Measurements from ENCODE around the gene RTEL1. TPM values are rescaled to one million over a fixed set of nuclear protein-coding genes. Genes with fewer than 3 reads are reported as not detected.

RTEL1 gene
- total and polyA plus RNA-seq, 4 experiments from 2014 or later, result 1.3 to 36.0 (median 18.2) TPM

DNA sequence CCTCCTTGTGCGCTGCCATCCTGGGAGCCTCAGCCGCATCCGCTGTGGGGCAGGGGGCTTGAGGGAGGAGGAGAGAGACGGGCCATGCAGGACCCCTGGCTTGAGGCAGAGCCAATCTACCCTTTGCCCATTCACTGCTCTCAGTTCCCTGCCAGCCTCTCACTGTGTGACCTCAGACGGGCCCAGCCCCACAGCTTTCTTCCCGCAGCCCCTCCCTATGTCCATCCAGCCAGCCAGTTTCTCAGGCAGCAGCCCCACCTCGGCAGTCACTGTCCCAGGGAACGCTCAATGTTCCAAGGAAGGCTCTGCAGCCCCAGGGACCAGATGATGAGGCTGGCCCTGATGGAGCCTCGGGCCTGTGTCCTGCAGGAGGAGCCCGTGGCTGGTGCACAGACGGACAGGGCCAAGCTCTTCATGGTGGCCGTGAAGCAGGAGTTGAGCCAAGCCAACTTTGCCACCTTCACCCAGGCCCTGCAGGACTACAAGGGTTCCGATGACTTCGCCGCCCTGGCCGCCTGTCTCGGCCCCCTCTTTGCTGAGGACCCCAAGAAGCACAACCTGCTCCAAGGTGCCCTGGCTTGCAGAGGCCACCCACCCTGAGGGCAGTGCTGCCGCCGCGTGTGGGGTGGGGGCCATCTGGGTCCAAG is 34.4 kb downstream of the RTEL1 start:
- H3K27ac ChIP-seq (ENCODE audit: low read depth, low read length), result no peak overlapping the region
- H3K9me3 ChIP-seq (ENCODE audit: control insufficient read depth in 1 of 2, low read length in 2 of 2), result no peaks in the 10 kb centered on the region
- peaks cover 21% of the 10 kb centered on the region for H3K4me1 ChIP-seq (ENCODE audit: insufficient read depth, low read length)
- Mint-ChIP-seq H3K36me3 (peaks cover 0 to 2% of the 10 kb centered on the region in 2 donors), H3K4me3 (no peak overlapping the region), H3K27me3 (no peaks in the 10 kb centered on the region), H3K9me3 (peaks cover 0 to 3% (median 0%) of the 10 kb centered on the region in 8 donors), H3K27ac (peak overlapping the region in 3 of 7 donors; percentile 29 to 64 (median 42)), H3K4me1 (peaks cover 6 to 12% (median 8%) of the 10 kb centered on the region in 4 donors)
- DNase-seq, result no peak
- no peaks in the 10 kb centered on the region for H3K27me3 ChIP-seq (ENCODE audit: insufficient read depth, low read length)
- H3K36me3 ChIP-seq (ENCODE audit: insufficient read depth, low read length), result no peaks in the 10 kb centered on the region
- ChIA-PET POLR2A (ENCODE audit: partially characterized antibody) (interaction anchor here (1.4 to 1.9 kb wide), 2 partner anchors 34 to 44 kb away, joined by 4 to 8 read pairs; partner anchors contain the start of genes LIME1 and RTEL1), CTCF (ENCODE audit: partially characterized antibody) (no interaction called here)
- intact Hi-C loops (cut with micrococcal nuclease), result no loop called here
- no peak overlapping the region for H3K4me3 ChIP-seq (ENCODE audit: low read length in 2 of 2)

DNA sequence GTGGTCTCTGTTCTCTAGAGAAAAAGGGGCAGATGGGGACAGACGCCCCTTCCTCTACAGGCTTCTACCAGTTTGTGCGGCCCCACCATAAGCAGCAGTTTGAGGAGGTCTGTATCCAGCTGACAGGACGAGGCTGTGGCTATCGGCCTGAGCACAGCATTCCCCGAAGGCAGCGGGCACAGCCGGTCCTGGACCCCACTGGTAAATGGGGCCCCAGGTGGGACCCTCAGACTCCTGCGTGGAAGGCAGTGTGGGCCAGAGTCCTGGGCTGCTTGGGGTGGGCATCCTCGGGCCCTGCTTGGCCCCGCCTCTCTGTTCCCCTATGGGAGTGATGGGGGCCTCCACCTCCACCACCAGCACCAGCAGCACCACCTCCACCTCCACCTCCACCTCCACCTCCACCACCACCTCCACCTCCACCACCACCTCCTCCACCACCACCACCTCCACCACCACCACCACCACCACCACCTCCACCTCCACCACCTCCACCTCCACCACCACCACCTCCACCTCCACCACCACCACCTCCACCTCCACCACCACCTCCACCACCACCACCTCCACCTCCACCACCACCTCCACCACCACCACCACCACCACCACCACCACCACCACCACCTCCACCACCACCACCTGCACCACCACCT is 35.1 kb downstream of the RTEL1 start:
- no peak overlapping the region for H3K4me3 ChIP-seq (ENCODE audit: low read length in 2 of 2)
- POLR2A ChIA-PET (ENCODE audit: partially characterized antibody), result interaction anchor here (1.5 kb wide), 1 partner anchor 42 kb away, joined by 3 read pairs; no protein-coding TSS in a partner anchor
- no peaks in the 10 kb centered on the region for H3K9me3 ChIP-seq (ENCODE audit: control insufficient read depth in 1 of 2, low read length in 2 of 2)
- peaks cover 6 to 16% (median 9%) of the 10 kb centered on the region in 4 donors for H3K4me1 Mint-ChIP-seq
- no peak for DNase-seq
- intact Hi-C loops (cut with micrococcal nuclease), result no loop called here
- H3K36me3 ChIP-seq (ENCODE audit: insufficient read depth, low read length), result no peaks in the 10 kb centered on the region
- no peaks in the 10 kb centered on the region for H3K27me3 Mint-ChIP-seq
- no peak overlapping the region for H3K4me3 Mint-ChIP-seq
- peaks cover 0 to 2% of the 10 kb centered on the region in 2 donors for H3K36me3 Mint-ChIP-seq
- peaks cover 0 to 3% (median 0%) of the 10 kb centered on the region in 8 donors for H3K9me3 Mint-ChIP-seq
- H3K27ac ChIP-seq (ENCODE audit: low read depth, low read length), result no peak overlapping the region
- peak overlapping the region in 1 of 7 donors; percentile 78 for H3K27ac Mint-ChIP-seq
- CTCF ChIA-PET (ENCODE audit: partially characterized antibody), result no interaction called here
- peaks cover 22% of the 10 kb centered on the region for H3K4me1 ChIP-seq (ENCODE audit: insufficient read depth, low read length)
- H3K27me3 ChIP-seq (ENCODE audit: insufficient read depth, low read length), result no peaks in the 10 kb centered on the region

DNA sequence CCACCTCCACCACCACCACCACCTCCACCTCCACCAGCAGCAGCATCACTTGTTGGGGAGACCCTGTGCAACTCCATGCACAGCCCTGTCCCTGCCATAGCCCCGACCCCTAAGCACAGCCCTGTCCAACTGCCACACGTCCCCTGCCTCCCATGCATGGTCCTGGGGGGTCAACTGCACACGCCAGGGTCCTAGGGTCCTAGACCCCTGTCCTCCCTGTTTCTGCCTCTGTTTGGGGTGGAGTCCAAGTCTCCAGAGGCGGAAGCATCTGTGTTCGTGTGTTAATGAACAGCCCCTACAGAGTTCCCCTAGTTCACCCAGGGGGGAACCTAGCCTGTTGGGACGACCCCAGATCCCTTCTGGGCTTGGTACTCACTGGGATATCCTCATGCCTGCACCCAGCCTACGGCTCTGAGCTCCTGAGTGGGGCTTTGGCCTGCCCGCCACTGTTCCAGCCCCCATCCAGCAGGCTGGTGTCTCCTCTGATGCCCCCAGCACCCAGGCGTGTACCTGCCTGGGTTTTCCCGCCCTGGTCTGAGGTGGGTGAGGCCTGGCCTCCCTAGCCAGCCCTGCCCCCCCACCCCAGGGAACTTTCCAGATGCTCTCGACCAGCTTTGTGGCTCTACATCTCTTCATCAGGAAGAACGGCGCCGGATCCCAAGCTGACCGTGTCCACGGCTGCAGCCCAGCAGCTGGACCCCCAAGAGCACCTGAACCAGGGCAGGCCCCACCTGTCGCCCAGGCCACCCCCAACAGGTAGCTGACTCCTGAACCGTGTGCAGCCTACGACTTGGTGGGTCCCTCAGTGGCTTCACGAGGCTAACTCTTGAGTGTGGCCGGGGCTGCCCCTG is 35.8 kb downstream of the RTEL1 start:
- Histone ChIP-seq H3K27ac (ENCODE audit: low read depth, low read length) (no peak overlapping the region), H3K4me1 (ENCODE audit: insufficient read depth, low read length) (peaks cover 27% of the 10 kb centered on the region), H3K4me3 (ENCODE audit: low read length in 2 of 2) (no peak overlapping the region), H3K9me3 (ENCODE audit: control insufficient read depth in 1 of 2, low read length in 2 of 2) (no peaks in the 10 kb centered on the region), H3K27me3 (ENCODE audit: insufficient read depth, low read length) (no peaks in the 10 kb centered on the region), H3K36me3 (ENCODE audit: insufficient read depth, low read length) (no peaks in the 10 kb centered on the region)
- Mint-ChIP-seq H3K36me3 (peaks cover 0 to 2% of the 10 kb centered on the region in 2 donors), H3K27ac (peak overlapping the region in 4 of 7 donors; percentile 23 to 78 (median 56)), H3K4me1 (peaks cover 6 to 16% (median 9%) of the 10 kb centered on the region in 4 donors), H3K4me3 (peak overlapping the region in 2 of 8 donors; percentile 13 to 49), H3K9me3 (peaks cover 0 to 3% (median 0%) of the 10 kb centered on the region in 8 donors), H3K27me3 (no peaks in the 10 kb centered on the region)
- no peak for DNase-seq
- ChIA-PET CTCF (ENCODE audit: partially characterized antibody) (no interaction called here), POLR2A (ENCODE audit: partially characterized antibody) (interaction anchor here (1.5 kb wide), 1 partner anchor 42 kb away, joined by 3 read pairs; no protein-coding TSS in a partner anchor)
- intact Hi-C loops (cut with micrococcal nuclease), result no loop called here

DNA sequence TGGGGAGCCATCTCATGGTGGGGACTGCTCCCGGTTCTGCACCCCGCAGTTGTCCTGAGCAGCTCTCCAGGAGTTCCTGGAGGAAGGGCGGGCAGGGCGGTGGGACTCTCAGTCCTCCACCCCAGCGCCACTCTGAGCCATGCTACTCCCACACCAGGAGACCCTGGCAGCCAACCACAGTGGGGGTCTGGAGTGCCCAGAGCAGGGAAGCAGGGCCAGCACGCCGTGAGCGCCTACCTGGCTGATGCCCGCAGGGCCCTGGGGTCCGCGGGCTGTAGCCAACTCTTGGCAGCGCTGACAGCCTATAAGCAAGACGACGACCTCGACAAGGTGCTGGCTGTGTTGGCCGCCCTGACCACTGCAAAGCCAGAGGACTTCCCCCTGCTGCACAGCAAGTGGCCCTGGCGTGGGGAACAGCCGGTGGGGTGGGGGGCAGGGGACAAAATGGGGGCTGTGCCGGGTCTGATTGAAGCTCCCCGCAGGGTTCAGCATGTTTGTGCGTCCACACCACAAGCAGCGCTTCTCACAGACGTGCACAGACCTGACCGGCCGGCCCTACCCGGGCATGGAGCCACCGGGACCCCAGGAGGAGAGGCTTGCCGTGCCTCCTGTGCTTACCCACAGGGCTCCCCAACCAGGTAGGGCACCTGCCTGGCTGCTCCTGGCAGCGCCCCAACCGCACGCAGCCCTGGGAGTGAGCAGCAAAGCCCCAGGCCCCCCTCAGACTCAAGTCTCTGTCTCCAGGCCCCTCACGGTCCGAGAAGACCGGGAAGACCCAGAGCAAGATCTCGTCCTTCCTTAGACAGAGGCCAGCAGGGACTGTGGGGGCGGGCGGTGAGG is 36.7 kb downstream of the RTEL1 start:
- Histone ChIP-seq H3K9me3 (ENCODE audit: control insufficient read depth in 1 of 2, low read length in 2 of 2) (no peaks in the 10 kb centered on the region), H3K27ac (ENCODE audit: low read depth, low read length) (no peak overlapping the region), H3K27me3 (ENCODE audit: insufficient read depth, low read length) (no peaks in the 10 kb centered on the region), H3K36me3 (ENCODE audit: insufficient read depth, low read length) (no peaks in the 10 kb centered on the region), H3K4me1 (ENCODE audit: insufficient read depth, low read length) (peaks cover 33% of the 10 kb centered on the region), H3K4me3 (ENCODE audit: low read length in 2 of 2) (no peak overlapping the region)
- Mint-ChIP-seq H3K27ac (peak overlapping the region in 1 of 7 donors; percentile 35), H3K9me3 (peaks cover 0 to 3% (median 0%) of the 10 kb centered on the region in 8 donors), H3K36me3 (peaks cover 0 to 2% of the 10 kb centered on the region in 2 donors), H3K4me1 (peaks cover 6 to 17% (median 11%) of the 10 kb centered on the region in 4 donors), H3K27me3 (no peaks in the 10 kb centered on the region), H3K4me3 (no peak overlapping the region)
- no peak for DNase-seq
- ChIA-PET POLR2A (ENCODE audit: partially characterized antibody) (interaction anchor here (0.7 to 1.5 kb wide), 3 partner anchors 26 to 60 kb away, joined by 3 to 4 read pairs (median 3); no protein-coding TSS in a partner anchor), CTCF (ENCODE audit: partially characterized antibody) (no interaction called here)
- intact Hi-C loops (cut with micrococcal nuclease), result no loop called here

DNA sequence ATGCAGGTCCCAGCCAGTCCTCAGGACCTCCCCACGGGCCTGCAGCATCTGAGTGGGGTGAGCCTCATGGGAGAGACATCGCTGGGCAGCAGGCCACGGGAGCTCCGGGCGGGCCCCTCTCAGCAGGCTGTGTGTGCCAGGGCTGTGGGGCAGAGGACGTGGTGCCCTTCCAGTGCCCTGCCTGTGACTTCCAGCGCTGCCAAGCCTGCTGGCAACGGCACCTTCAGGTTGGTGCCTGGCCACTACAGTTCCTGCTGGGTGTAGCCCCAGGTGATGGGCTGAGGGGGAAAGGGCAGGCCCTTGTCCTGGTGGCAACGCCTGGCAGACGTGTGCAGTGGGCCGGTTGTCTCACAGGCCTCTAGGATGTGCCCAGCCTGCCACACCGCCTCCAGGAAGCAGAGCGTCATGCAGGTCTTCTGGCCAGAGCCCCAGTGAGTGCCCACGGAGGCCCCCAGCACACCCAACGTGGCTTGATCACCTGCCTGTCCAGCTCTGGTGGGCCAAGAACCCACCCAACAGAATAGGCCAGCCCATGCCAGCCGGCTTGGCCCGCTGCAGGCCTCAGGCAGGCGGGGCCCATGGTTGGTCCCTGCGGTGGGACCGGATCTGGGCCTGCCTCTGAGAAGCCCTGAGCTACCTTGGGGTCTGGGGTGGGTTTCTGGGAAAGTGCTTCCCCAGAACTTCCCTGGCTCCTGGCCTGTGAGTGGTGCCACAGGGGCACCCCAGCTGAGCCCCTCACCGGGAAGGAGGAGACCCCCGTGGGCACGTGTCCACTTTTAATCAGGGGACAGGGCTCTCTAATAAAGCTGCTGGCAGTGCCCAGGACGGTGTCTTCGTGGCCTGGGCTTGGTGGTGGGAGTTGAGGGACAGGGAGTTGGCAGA is 37.6 kb downstream of the RTEL1 start:
- DNase-seq, result no peak
- Histone ChIP-seq H3K9me3 (ENCODE audit: control insufficient read depth in 1 of 2, low read length in 2 of 2) (no peaks in the 10 kb centered on the region), H3K4me3 (ENCODE audit: low read length in 2 of 2) (no peak overlapping the region), H3K27me3 (ENCODE audit: insufficient read depth, low read length) (no peaks in the 10 kb centered on the region), H3K27ac (ENCODE audit: low read depth, low read length) (no peak overlapping the region), H3K4me1 (ENCODE audit: insufficient read depth, low read length) (peaks cover 36% of the 10 kb centered on the region), H3K36me3 (ENCODE audit: insufficient read depth, low read length) (no peaks in the 10 kb centered on the region)
- H3K9me3 Mint-ChIP-seq, result peaks cover 0 to 3% (median 0%) of the 10 kb centered on the region in 8 donors
- intact Hi-C loops (cut with micrococcal nuclease), result no loop called here
- peaks cover 0 to 2% of the 10 kb centered on the region in 2 donors for H3K36me3 Mint-ChIP-seq
- peak overlapping the region in 1 of 8 donors; percentile 36 for H3K4me3 Mint-ChIP-seq
- peak overlapping the region in 1 of 7 donors; percentile 41 for H3K27ac Mint-ChIP-seq
- ChIA-PET POLR2A (ENCODE audit: partially characterized antibody) (interaction anchor here (0.7 to 3.6 kb wide), 5 partner anchors 11 to 61 kb away, joined by 3 to 26 read pairs (median 4); partner anchors contain the start of genes ARFRP1, LIME1 and ZGPAT), CTCF (ENCODE audit: partially characterized antibody) (interaction anchor here (0.7 kb wide), 1 partner anchor 90 kb away, joined by 4 read pairs; no protein-coding TSS in a partner anchor)
- H3K4me1 Mint-ChIP-seq, result peaks cover 6 to 20% (median 12%) of the 10 kb centered on the region in 4 donors
- no peaks in the 10 kb centered on the region for H3K27me3 Mint-ChIP-seq

DNA sequence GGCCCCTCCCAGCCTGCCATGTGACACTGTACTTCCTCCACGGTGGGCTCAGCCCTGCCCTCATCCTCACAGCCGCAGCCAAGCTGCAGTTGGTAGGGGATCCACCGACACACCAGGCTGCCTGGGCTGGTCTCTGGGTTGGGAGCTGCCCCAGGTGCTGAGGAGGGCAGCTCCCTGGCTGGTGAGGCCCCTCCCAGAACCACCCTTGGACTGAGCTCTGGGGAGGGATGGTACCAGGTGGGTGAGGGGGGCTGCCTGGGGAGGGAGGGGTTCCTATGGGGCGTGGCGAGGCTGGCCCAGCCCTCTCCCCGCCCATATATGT is 38.2 kb downstream of the RTEL1 start:
- Histone ChIP-seq H3K4me3 (ENCODE audit: low read length in 2 of 2) (no peak overlapping the region), H3K27ac (ENCODE audit: low read depth, low read length) (no peak overlapping the region), H3K4me1 (ENCODE audit: insufficient read depth, low read length) (peaks cover 42% of the 10 kb centered on the region), H3K36me3 (ENCODE audit: insufficient read depth, low read length) (no peaks in the 10 kb centered on the region), H3K27me3 (ENCODE audit: insufficient read depth, low read length) (no peaks in the 10 kb centered on the region), H3K9me3 (ENCODE audit: control insufficient read depth in 1 of 2, low read length in 2 of 2) (no peaks in the 10 kb centered on the region)
- DNase-seq, result peak in 2 of 5 donors; percentile 20
- POLR2A ChIA-PET (ENCODE audit: partially characterized antibody), result interaction anchor here (1.1 to 3.6 kb wide), 4 partner anchors 11 to 45 kb away, joined by 3 to 26 read pairs (median 11); partner anchors contain the start of genes ARFRP1, LIME1 and ZGPAT
- CTCF ChIA-PET (ENCODE audit: partially characterized antibody), result interaction anchor here (0.7 kb wide), 1 partner anchor 90 kb away, joined by 4 read pairs; no protein-coding TSS in a partner anchor
- Mint-ChIP-seq H3K4me3 (peak overlapping the region in 1 of 8 donors; percentile 67), H3K36me3 (peaks cover 0 to 2% of the 10 kb centered on the region in 2 donors), H3K4me1 (peaks cover 7 to 24% (median 14%) of the 10 kb centered on the region in 4 donors), H3K27me3 (no peaks in the 10 kb centered on the region), H3K9me3 (peaks cover 0 to 3% (median 0%) of the 10 kb centered on the region in 8 donors), H3K27ac (peak overlapping the region in 3 of 7 donors; percentile 41 to 59 (median 42))
- intact Hi-C loops (cut with micrococcal nuclease), result no loop called here

All from CD4-positive, alpha-beta memory T cell (primary cell).